Breast epithelium (tissue), 3 donors: Measurements from ENCODE around the gene ALDH1A2.

ENCODE experiments used
- CTCF ChIP-seq, 3 donors: fragments of 450-650 bp; IDR thresholded peaks; one replicate each; pipeline ENCODE4 v1.5.1; 2016 to 2017; ENCODE audit warnings: antibody characterized with exemption in 3 of 3, mild to moderate bottlenecking in 3 of 3, moderate library complexity in 3 of 3
- POLR2A ChIP-seq: fragments of 450-650 bp; IDR thresholded peaks from one replicate; pipeline ENCODE4 v1.6.1; 2016; ENCODE audit warnings: antibody characterized with exemption, mild to moderate bottlenecking, moderate library complexity

- no peak for TF ChIP-seq CTCF (IDR thresholded peaks at IDR 0.05)
- TF ChIP-seq POLR2A: no peak
Measured at GRCh38 chr15:58014040-58014439, 51.5 kb downstream of the ALDH1A2 start.
